ENCODE results near the gene PTPRT. TPM values are rescaled to one million over a fixed set of nuclear protein-coding genes. Genes with fewer than 3 reads are reported as not detected.

The PTPRT gene
- total and polyA plus RNA-seq, 11 donors, result 0.04 to 2.5 (median 0.25) TPM; not detected in 2

DNA sequence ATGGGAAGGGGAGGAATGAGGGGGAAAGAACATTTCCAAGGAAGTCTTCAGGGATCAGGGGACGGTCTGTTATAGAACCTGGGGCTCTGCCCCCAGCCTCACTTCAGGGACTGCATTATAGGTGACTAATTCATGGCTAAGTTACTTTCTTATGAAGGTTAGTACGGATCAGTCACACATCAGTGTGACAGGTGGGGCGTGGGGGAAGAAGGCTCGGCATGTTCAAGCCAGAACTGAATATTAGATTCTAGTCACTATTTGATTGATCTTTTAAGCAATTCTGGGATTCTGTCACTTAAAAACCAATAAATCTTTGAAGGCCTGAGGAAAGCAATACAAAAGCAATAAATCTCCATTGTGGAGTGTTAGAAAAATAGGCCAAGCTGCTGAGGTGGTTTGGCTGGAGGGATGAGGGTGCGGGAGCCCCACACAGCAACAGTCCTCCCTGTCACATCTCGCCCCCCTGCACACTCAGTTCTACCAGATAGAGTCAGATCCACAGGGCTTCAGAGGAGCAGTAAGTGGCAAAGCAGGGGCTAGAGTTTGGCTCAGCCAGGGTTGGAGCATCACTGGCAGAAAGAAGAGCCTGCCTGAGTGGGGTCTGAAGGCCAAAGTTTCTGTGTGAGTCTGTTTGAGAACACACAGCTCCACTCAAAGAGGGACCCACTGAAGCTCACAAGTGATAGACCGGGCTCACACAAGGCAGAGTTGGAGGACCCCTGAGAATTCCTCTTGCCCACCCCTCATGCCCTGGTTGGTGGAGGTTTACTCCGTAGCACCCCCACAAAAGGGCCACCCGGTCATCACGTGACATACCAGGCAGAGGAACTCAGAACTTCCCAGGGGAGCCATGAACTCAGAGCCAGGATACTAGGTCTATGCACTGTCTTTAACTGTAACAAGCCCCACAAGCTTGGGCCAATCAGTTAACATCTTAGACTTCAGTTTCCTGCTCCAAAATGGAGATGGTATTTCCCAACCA, 843.2 kb downstream of the PTPRT start:
- DNase-seq, result no peak
- TF ChIP-seq POLR2A (IDR thresholded peaks at IDR 0.05), result no peak
- WGBS, 4 donors, result 85 to 90% (median 87%) methylated on average over 7 to 10 of the region's 10 CpGs
- intact Hi-C loops (cut with DNase I), result no loop called here
- no peak for ATAC-seq
- no peak overlapping the region for H3K4me3 ChIP-seq
- no peaks in the 10 kb centered on the region for H3K36me3 ChIP-seq
- H3K9me3 ChIP-seq, result no peaks in the 10 kb centered on the region
- no peaks in the 10 kb centered on the region for H3K4me1 ChIP-seq
- H3K27me3 ChIP-seq, result no peaks in the 10 kb centered on the region
- H3K27ac ChIP-seq, result no peak overlapping the region

DNA sequence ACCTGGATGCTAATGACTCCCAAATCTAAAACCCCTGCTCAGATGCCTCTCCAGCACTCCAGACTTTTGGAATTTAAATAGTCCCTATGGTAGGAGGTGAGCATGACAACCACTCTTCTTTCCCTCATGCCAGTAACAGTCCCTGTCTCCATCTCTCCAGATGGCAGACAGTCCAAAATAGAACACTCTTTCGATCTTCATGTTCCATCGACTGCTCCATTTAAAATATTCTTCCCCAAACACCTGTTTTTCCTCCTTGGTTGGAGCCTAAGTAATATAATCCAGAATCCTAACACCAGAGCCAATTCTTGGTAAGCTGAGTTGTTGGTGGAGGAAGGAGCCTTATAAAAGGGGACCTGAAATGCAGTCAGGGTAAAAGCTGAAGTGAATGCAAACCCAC, 848.1 kb downstream of the PTPRT start:
- Histone ChIP-seq H3K27ac (no peak overlapping the region), H3K9me3 (no peaks in the 10 kb centered on the region), H3K36me3 (no peaks in the 10 kb centered on the region), H3K4me1 (peaks cover 0 to 36% (median 23%) of the 10 kb centered on the region in 12 donors), H3K4me3 (no peak overlapping the region), H3K27me3 (no peaks in the 10 kb centered on the region)
- no peak for TF ChIP-seq POLR2A (IDR thresholded peaks at IDR 0.05)
- TF ChIP-seq, protein P1, sequence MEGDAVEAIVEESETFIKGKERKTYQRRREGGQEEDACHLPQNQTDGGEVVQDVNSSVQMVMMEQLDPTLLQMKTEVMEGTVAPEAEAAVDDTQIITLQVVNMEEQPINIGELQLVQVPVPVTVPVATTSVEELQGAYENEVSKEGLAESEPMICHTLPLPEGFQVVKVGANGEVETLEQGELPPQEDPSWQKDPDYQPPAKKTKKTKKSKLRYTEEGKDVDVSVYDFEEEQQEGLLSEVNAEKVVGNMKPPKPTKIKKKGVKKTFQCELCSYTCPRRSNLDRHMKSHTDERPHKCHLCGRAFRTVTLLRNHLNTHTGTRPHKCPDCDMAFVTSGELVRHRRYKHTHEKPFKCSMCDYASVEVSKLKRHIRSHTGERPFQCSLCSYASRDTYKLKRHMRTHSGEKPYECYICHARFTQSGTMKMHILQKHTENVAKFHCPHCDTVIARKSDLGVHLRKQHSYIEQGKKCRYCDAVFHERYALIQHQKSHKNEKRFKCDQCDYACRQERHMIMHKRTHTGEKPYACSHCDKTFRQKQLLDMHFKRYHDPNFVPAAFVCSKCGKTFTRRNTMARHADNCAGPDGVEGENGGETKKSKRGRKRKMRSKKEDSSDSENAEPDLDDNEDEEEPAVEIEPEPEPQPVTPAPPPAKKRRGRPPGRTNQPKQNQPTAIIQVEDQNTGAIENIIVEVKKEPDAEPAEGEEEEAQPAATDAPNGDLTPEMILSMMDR (IDR thresholded peaks at IDR 0.05), result no peak
- DNase-seq, result no peak
- no peak for ATAC-seq
- WGBS, 4 donors, result 81 to 89% (median 86%) methylated on average over 2 of the region's 2 CpGs
- intact Hi-C loops (cut with DNase I), result no loop called here

DNA sequence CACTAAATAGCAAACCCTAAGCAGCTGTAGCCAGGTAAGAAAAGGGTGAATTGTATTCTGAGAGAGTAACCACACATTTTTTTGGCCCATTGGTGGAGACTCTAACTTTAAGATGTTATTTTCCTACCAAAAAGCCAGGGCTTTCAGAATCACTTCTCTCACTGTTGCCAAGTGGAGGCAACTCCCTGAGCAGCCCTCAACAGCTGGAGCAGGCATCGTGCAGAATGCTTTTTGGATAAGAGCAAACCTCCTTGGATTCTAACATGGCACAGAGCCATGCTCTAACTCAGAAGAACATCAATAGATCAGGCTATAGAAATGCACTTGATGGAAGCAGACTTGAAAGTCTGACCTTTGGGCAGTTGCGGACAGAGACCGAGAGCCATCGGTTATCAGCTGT, 849.3 kb downstream of the PTPRT start:
- ATAC-seq (no peak), DNase-seq (peak in 1 of 5 donors; percentile 51)
- 72 to 75% (median 73%) methylated on average over 4 of the region's 4 CpGs for WGBS, 4 donors
- peaks cover 0 to 36% (median 23%) of the 10 kb centered on the region in 12 donors for H3K4me1 ChIP-seq
- peaks cover 0 to 3% (median 0%) of the 10 kb centered on the region in 12 donors for H3K9me3 ChIP-seq
- H3K27me3 ChIP-seq, result no peaks in the 10 kb centered on the region
- H3K4me3 ChIP-seq, result no peak overlapping the region
- intact Hi-C loops (cut with DNase I), result no loop called here
- H3K36me3 ChIP-seq, result no peaks in the 10 kb centered on the region
- TF ChIP-seq, protein P1 (IDR thresholded peaks at IDR 0.05), result no peak
- no peak for TF ChIP-seq POLR2A (IDR thresholded peaks at IDR 0.05)
- peak overlapping the region in 2 of 12 donors; percentile 64 to 65 for H3K27ac ChIP-seq

DNA sequence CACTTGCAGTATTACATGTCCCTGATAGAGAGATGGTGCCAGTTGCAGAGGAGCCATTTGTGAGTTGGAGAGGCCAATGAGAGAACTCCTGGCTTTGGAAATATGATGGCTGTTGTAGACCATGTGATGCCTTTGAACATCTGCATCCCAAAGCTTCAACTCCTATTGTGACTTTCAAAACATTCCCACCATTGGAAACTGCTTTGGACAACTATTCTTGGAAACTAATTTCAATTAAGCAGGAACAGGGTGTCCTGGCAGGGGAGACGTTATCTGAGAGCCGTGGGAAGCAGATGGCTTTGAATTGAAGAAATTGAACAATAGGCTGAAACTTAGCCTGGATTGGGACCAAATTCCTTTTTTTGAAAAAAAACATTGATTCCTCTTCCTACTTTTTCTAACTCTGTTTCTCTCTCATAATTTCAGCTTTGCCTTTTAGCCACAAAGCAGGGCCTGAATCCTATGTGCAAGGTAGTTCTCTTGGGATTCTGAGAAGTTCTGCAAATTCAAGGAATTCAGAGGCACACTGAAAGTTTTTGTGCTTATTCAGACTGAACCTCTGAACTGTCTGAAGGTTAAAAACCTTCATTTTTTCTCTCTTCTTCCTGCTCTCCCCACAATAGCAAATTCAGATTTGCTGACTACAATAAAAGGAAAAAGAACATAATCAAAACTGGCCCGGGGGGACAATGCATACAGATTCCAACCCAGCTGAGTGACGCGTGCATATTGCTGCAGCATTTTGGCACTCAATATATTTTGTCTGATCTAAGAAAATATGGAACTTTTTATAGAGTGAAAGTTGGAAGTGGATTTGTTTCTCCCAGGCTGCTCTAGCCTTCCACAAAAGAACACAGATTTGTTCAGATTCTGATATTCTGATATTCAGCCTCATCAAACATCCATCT, 851.2 kb downstream of the PTPRT start:
- 26 to 46% (median 36%) methylated on average over 5 of the region's 5 CpGs for WGBS, 4 donors
- peak overlapping the region; percentile 1 to 77 (median 62) for H3K27ac ChIP-seq
- H3K27me3 ChIP-seq, result no peaks in the 10 kb centered on the region
- DNase-seq (peak in 4 of 5 donors; percentile 46 to 53 (median 48)), ATAC-seq (peak; percentile 79 to 94 (median 88))
- H3K4me3 ChIP-seq, result no peak overlapping the region
- H3K9me3 ChIP-seq, result peaks cover 0 to 10% (median 0%) of the 10 kb centered on the region in 12 donors
- TF ChIP-seq POLR2A (IDR thresholded peaks at IDR 0.05), result no peak
- TF ChIP-seq, protein P1 (IDR thresholded peaks at IDR 0.05), result no peak
- peaks cover 0 to 36% (median 23%) of the 10 kb centered on the region in 12 donors for H3K4me1 ChIP-seq
- no peaks in the 10 kb centered on the region for H3K36me3 ChIP-seq
- intact Hi-C loops (cut with DNase I), result no loop called here
